CD4-positive, alpha-beta memory T cell (primary cell): Measurements from ENCODE around the gene KANSL2. TPM values are rescaled to one million over a fixed set of nuclear protein-coding genes. Genes with fewer than 3 reads are reported as not detected.
"Not testable (repeated sequence)": the region's sequence is repeated elsewhere in the genome, so short reads cannot be mapped to it uniquely, and the experiment has no call there.

Experiments
- CTCF ChIA-PET: fragments of 350-600 bp; sonication (Branson Sonifier 250); formaldehyde crosslinking; loops from one replicate; lab custom pipeline; 2021; ENCODE audit warnings: inconsistent platforms; ENCODE audit not compliant: partially characterized antibody; lab: Charles Lee
- POLR2A ChIA-PET: fragments of 350-600 bp; sonication (Branson Sonifier 250); formaldehyde crosslinking; loops from one replicate; lab custom pipeline; 2021; ENCODE audit not compliant: partially characterized antibody; lab: Charles Lee
- DNase-seq, 5 donors: peaks; one replicate each; pipeline versions ENCODE4 v3.0.0 to v3.0.0-alpha.2; 2020 to 2022; ENCODE audit warnings: mixed read lengths in 1 of 5
- H3K27ac ChIP-seq: one replicate; pipeline ENCODE4 v1.7.0; 2013; ENCODE audit warnings: low read depth, low read length
- H3K27me3 ChIP-seq: 2 replicates; pipeline ENCODE4 v1.7.0; 2013; ENCODE audit warnings: mild to moderate bottlenecking, low read length, moderate library complexity; ENCODE audit not compliant: insufficient read depth
- H3K36me3 ChIP-seq: 2 replicates; pipeline ENCODE4 v1.7.0; 2013; ENCODE audit warnings: mild to moderate bottlenecking, low read length, moderate library complexity; ENCODE audit not compliant: insufficient read depth
- H3K4me1 ChIP-seq: 2 replicates; pipeline ENCODE4 v1.7.0; 2013; ENCODE audit warnings: mild to moderate bottlenecking, low read length, moderate library complexity; ENCODE audit not compliant: insufficient read depth
- H3K4me3 ChIP-seq, 2 donors: one replicate each; pipeline ENCODE4 v1.7.0; 2013; ENCODE audit warnings: low read length in 2 of 2, mild to moderate bottlenecking in 1 of 2
- H3K9me3 ChIP-seq, 2 donors: one replicate each; pipeline ENCODE4 v1.7.0; 2013; ENCODE audit warnings: low read length in 2 of 2, control low read depth in 1 of 2; ENCODE audit not compliant: control insufficient read depth in 1 of 2
- H3K27ac Mint-ChIP-seq, 7 donors: one replicate each; pipeline ENCODE4 v1.8.0; 2020 to 2021; ENCODE audit warnings: mixed read lengths in 7 of 7, mild to moderate bottlenecking in 6 of 7, inconsistent platforms in 3 of 7, moderate library complexity in 3 of 7
- H3K27me3 Mint-ChIP-seq, 2 donors: one replicate each; pipeline ENCODE4 v1.8.0; 2020 to 2021; ENCODE audit warnings: mixed read lengths in 2 of 2
- H3K36me3 Mint-ChIP-seq, 2 donors: one replicate each; pipeline ENCODE4 v1.8.0; 2020 to 2021; ENCODE audit warnings: mixed read lengths in 2 of 2, inconsistent platforms in 1 of 2, mild to moderate bottlenecking in 1 of 2
- H3K4me1 Mint-ChIP-seq, 4 donors: one replicate each; pipeline ENCODE4 v1.8.0; 2020 to 2021; ENCODE audit warnings: mixed read lengths in 4 of 4, mild to moderate bottlenecking in 1 of 4
- H3K4me3 Mint-ChIP-seq, 8 donors: one replicate each; pipeline ENCODE4 v1.8.0; 2020 to 2021; ENCODE audit warnings: mixed read lengths in 8 of 8, mild to moderate bottlenecking in 7 of 8, moderate library complexity in 6 of 8, inconsistent platforms in 3 of 8
- H3K9me3 Mint-ChIP-seq, 8 donors: one replicate each; pipeline ENCODE4 v1.8.0; 2020 to 2021; ENCODE audit warnings: mixed read lengths in 8 of 8, mild to moderate bottlenecking in 5 of 8, inconsistent platforms in 3 of 8, moderate library complexity in 1 of 8
- intact Hi-C: fragments of 100-400 bp; cut with micrococcal nuclease; formaldehyde crosslinking; loops from one replicate; pipeline ENCODE4 v1.15.1; 2023
- polyA plus RNA-seq, 2 donors: library from polyadenylated mRNA; unstranded; fragments of 300-500 nt; fragmentation: Illumina TruSeq; gene quantifications; one replicate each; pipeline ENCODE4 v1.2.3, GENCODE V29; 2021
- total RNA-seq, 2 experiments: library from RNA; stranded (reverse); gene quantifications; one replicate each; pipeline ENCODE4 v1.2.3, GENCODE V29; 2021

Gene KANSL2
- total and polyA plus RNA-seq, 4 experiments from 2014 or later, result 32.7 to 66.8 (median 55.9) TPM

GRCh38 chr12:48686037-48686595 lies 4.1 kb upstream of the KANSL2 start:
- H3K4me1 ChIP-seq, result peaks cover 1% of the 10 kb centered on the region
- DNase-seq, result no peak
- no peak overlapping the region for H3K27ac ChIP-seq
- no peaks in the 10 kb centered on the region for H3K27me3 ChIP-seq
- no peaks in the 10 kb centered on the region for H3K27me3 Mint-ChIP-seq
- H3K4me1 Mint-ChIP-seq, result peaks cover 6 to 22% (median 12%) of the 10 kb centered on the region in 4 donors
- H3K9me3 ChIP-seq, result no peaks in the 10 kb centered on the region
- peaks cover 0 to 2% (median 0%) of the 10 kb centered on the region in 8 donors for H3K9me3 Mint-ChIP-seq
- POLR2A ChIA-PET, result no interaction called here
- H3K36me3 Mint-ChIP-seq, result peaks cover 10 to 35% of the 10 kb centered on the region in 2 donors
- peak overlapping the region in 2 of 7 donors; percentile 8 to 62 for H3K27ac Mint-ChIP-seq
- H3K4me3 ChIP-seq, result no peak overlapping the region
- H3K36me3 ChIP-seq, result no peaks in the 10 kb centered on the region
- peak overlapping the region in 1 of 8 donors; percentile 52 for H3K4me3 Mint-ChIP-seq
- CTCF ChIA-PET, result no interaction called here
- intact Hi-C loops, result no loop called here

GRCh38 chr12:48683534-48683933 lies 1.5 kb upstream of the KANSL2 start:
- ChIA-PET POLR2A (interaction anchor here (0.7 to 3.2 kb wide), 2 partner anchors 9 to 31 kb away, joined by 3 to 44 read pairs; partner anchors contain the start of gene CCNT1), CTCF (interaction anchor here (1.0 kb wide), 1 partner anchor 10 kb away, joined by 3 read pairs; no protein-coding TSS in a partner anchor)
- Histone ChIP-seq H3K36me3 (peaks cover 10% of the 10 kb centered on the region), H3K4me3 (no peak overlapping the region), H3K27ac (no peak overlapping the region), H3K4me1 (peaks cover 27% of the 10 kb centered on the region), H3K9me3 (no peaks in the 10 kb centered on the region), H3K27me3 (no peaks in the 10 kb centered on the region)
- Mint-ChIP-seq H3K27ac (peak overlapping the region in 1 of 7 donors; percentile 12), H3K4me1 (peaks cover 24 to 46% (median 34%) of the 10 kb centered on the region in 4 donors), H3K9me3 (peaks cover 0 to 2% (median 0%) of the 10 kb centered on the region in 8 donors), H3K4me3 (peak overlapping the region in 7 of 8 donors; percentile 18 to 98 (median 54)), H3K36me3 (peaks cover 12 to 34% of the 10 kb centered on the region in 2 donors), H3K27me3 (no peaks in the 10 kb centered on the region)
- no peak for DNase-seq
- intact Hi-C loops, result no loop called here

GRCh38 chr12:48682927-48683326 lies 889 bp upstream of the KANSL2 start:
- no peaks in the 10 kb centered on the region for H3K9me3 ChIP-seq
- Mint-ChIP-seq H3K36me3 (peaks cover 14 to 37% of the 10 kb centered on the region in 2 donors), H3K27ac (peak overlapping the region in 2 of 7 donors; percentile 95 to 98), H3K9me3 (peaks cover 0 to 2% (median 0%) of the 10 kb centered on the region in 8 donors), H3K4me1 (peaks cover 29 to 52% (median 39%) of the 10 kb centered on the region in 4 donors), H3K4me3 (peak overlapping the region; percentile 61 to 98 (median 94)), H3K27me3 (no peaks in the 10 kb centered on the region)
- no peaks in the 10 kb centered on the region for H3K27me3 ChIP-seq
- intact Hi-C loops, result loop anchor here (1.0 kb wide), 1 partner anchor 33 kb away; the partner anchor contains the start of gene CCNT1
- peaks cover 11% of the 10 kb centered on the region for H3K36me3 ChIP-seq
- H3K27ac ChIP-seq, result no peak overlapping the region
- no peak for DNase-seq
- H3K4me1 ChIP-seq, result peaks cover 33% of the 10 kb centered on the region
- no peak overlapping the region for H3K4me3 ChIP-seq
- ChIA-PET POLR2A (interaction anchor here (0.8 to 3.2 kb wide), 10 partner anchors 7 to 500 kb away, joined by 3 to 44 read pairs (median 6); partner anchors contain the start of genes CCDC184 and CCNT1), CTCF (interaction anchor here (0.6 kb wide), 1 partner anchor 57 kb away, joined by 5 read pairs; no protein-coding TSS in a partner anchor)

- not testable (repeated sequence) for H3K27me3 Mint-ChIP-seq, H3K9me3 Mint-ChIP-seq, H3K27me3 ChIP-seq, DNase-seq, H3K9me3 ChIP-seq
- H3K4me3 Mint-ChIP-seq, result peak overlapping the region; percentile 89 to 98 (median 97)
- H3K4me1 Mint-ChIP-seq, result peaks cover 32 to 55% (median 43%) of the 10 kb centered on the region in 4 donors
- POLR2A ChIA-PET, result interaction anchor here (0.8 to 3.2 kb wide), 16 partner anchors 7 to 583 kb away, joined by 3 to 44 read pairs (median 4); partner anchors contain the start of genes CCDC184, CCNT1 and TUBA1B
- H3K36me3 Mint-ChIP-seq, result peaks cover 16 to 40% of the 10 kb centered on the region in 2 donors
- H3K27ac Mint-ChIP-seq, result peak overlapping the region in 6 of 7 donors; percentile 95 to 99 (median 98)
- H3K4me1 ChIP-seq, result peaks cover 37% of the 10 kb centered on the region
- peak overlapping the region; percentile 85 for H3K27ac ChIP-seq
- peaks cover 14% of the 10 kb centered on the region for H3K36me3 ChIP-seq
- peak overlapping the region in 1 of 2 donors; percentile 96 for H3K4me3 ChIP-seq
- CTCF ChIA-PET, result interaction anchor here (0.6 kb wide), 1 partner anchor 58 kb away, joined by 5 read pairs; no protein-coding TSS in a partner anchor
- intact Hi-C loops, result loop anchor here (1.0 kb wide), 1 partner anchor 34 kb away; the partner anchor contains the start of gene CCNT1
Observed at GRCh38 chr12:48682533-48682905, 481 bp upstream of the KANSL2 start.

GRCh38 chr12:48681399-48681709 lies 684 bp downstream of the KANSL2 start:
- Histone ChIP-seq H3K4me3 (peak overlapping the region; percentile 80 to 96), H3K36me3 (peaks cover 20% of the 10 kb centered on the region), H3K4me1 (peaks cover 48% of the 10 kb centered on the region), H3K9me3 (no peaks in the 10 kb centered on the region), H3K27ac (peak overlapping the region; percentile 85), H3K27me3 (no peaks in the 10 kb centered on the region)
- intact Hi-C loops, result no loop called here
- no peak for DNase-seq
- H3K4me3 Mint-ChIP-seq, result peak overlapping the region; percentile 89 to 98 (median 97)
- CTCF ChIA-PET, result no interaction called here
- peaks cover 16 to 49% of the 10 kb centered on the region in 2 donors for H3K36me3 Mint-ChIP-seq
- no peaks in the 10 kb centered on the region for H3K27me3 Mint-ChIP-seq
- H3K27ac Mint-ChIP-seq, result peak overlapping the region; percentile 95 to 99 (median 99)
- POLR2A ChIA-PET, result interaction anchor here (0.9 to 3.2 kb wide), 12 partner anchors 8 to 584 kb away, joined by 3 to 44 read pairs (median 4); partner anchors contain the start of genes ASB8, CCDC184, CCNT1 and TUBA1B
- H3K4me1 Mint-ChIP-seq, result peaks cover 39 to 62% (median 51%) of the 10 kb centered on the region in 4 donors
- H3K9me3 Mint-ChIP-seq, result peaks cover 0 to 2% (median 0%) of the 10 kb centered on the region in 8 donors

GRCh38 chr12:48680861-48681260 lies 1.2 kb downstream of the KANSL2 start:
- Histone ChIP-seq H3K27ac (peak overlapping the region; percentile 85), H3K27me3 (no peaks in the 10 kb centered on the region), H3K4me3 (peak overlapping the region; percentile 80 to 96), H3K9me3 (no peaks in the 10 kb centered on the region), H3K36me3 (peaks cover 20% of the 10 kb centered on the region), H3K4me1 (peaks cover 48% of the 10 kb centered on the region)
- Mint-ChIP-seq H3K4me1 (peaks cover 39 to 67% (median 50%) of the 10 kb centered on the region in 4 donors), H3K27me3 (no peaks in the 10 kb centered on the region), H3K4me3 (peak overlapping the region; percentile 89 to 98 (median 97)), H3K9me3 (peaks cover 0 to 2% (median 0%) of the 10 kb centered on the region in 8 donors), H3K27ac (peak overlapping the region in 6 of 7 donors; percentile 59 to 99 (median 98)), H3K36me3 (peaks cover 16 to 49% of the 10 kb centered on the region in 2 donors)
- POLR2A ChIA-PET, result interaction anchor here (2.1 to 3.2 kb wide), 3 partner anchors 8 to 34 kb away, joined by 10 to 44 read pairs (median 16); partner anchors contain the start of gene CCNT1
- intact Hi-C loops, result no loop called here
- CTCF ChIA-PET, result no interaction called here
- DNase-seq, result no peak
